PFSK-1 (cell line): ENCODE data around the gene XRCC3.

Experiments
- POLR2AphosphoS5 ChIP-seq: IDR thresholded peaks from 2 replicates; pipeline ENCODE4 v1.6.1; 2012; ENCODE audit warnings: low read depth, mild to moderate bottlenecking, control low read depth, low read length, moderate library complexity
- REST ChIP-seq, 2 experiments: IDR thresholded peaks; 2 replicates each; pipeline versions ENCODE4 v1.6.1 to v1.8.0; 2011 to 2012; ENCODE audit warnings: low read depth in 2 of 2, low read length in 2 of 2, control low read depth in 1 of 2, inconsistent platforms in 1 of 2, mild to moderate bottlenecking in 1 of 2, moderate library complexity in 1 of 2; ENCODE audit not compliant: insufficient read depth in 1 of 2

GRCh38 chr14:103651585-103651984, 63.7 kb downstream of the XRCC3 start:
- TF ChIP-seq REST (IDR thresholded peaks at IDR 0.05; ENCODE audit: insufficient read depth in 1 of 2, low read depth in 2 of 2, low read length in 2 of 2) (no peak), POLR2AphosphoS5 (no peak)
